HepG2 (cell line): Measurements from ENCODE around the gene GAS2. TPM values are rescaled to one million over a fixed set of nuclear protein-coding genes. Genes with fewer than 3 reads are reported as not detected.

ENCODE experiments used
- CBX1 ChIP-seq: IDR thresholded peaks from one replicate; pipeline ENCODE4 v1.6.1; 2016; ENCODE audit warnings: antibody characterized with exemption, low read depth
- CENPX ChIP-seq: sonication (generic); formaldehyde crosslinking; IDR thresholded peaks from 2 replicates; pipeline ENCODE4 v1.9.0; 2021; ENCODE audit warnings: mild to moderate bottlenecking, missing genetic modification reagents, moderate library complexity
- EP300 ChIP-seq, 3 experiments: sonication (generic) in 1 of 3; formaldehyde crosslinking in 1 of 3; IDR thresholded peaks; 2 replicates each; pipeline versions ENCODE4 v1.5.1 to v1.6.1; 2011 to 2020; ENCODE audit warnings: low read depth in 2 of 3, low read length in 2 of 3, borderline replicate concordance in 1 of 3, improper control_type of control experiment in 1 of 3, mild to moderate bottlenecking in 1 of 3, missing genetic modification reagents in 1 of 3, moderate library complexity in 1 of 3
- FOXK2 ChIP-seq: fragments of 450-650 bp; IDR thresholded peaks from 2 replicates; pipeline ENCODE4 v1.6.1; 2016
- GLI4 ChIP-seq: sonication (generic); formaldehyde crosslinking; IDR thresholded peaks from 2 replicates; pipeline ENCODE4 v1.5.1; 2020; ENCODE audit warnings: missing genetic modification reagents, mild to moderate bottlenecking, moderate library complexity, borderline replicate concordance
- HMG20B ChIP-seq: conservative IDR thresholded peaks from 2 replicates; pipeline ENCODE4 v1.6.1; 2016; ENCODE audit warnings: missing genetic modification reagents, missing compliant biosample characterization
- KLF16 ChIP-seq, 2 experiments: sonication (generic) in 1 of 2; formaldehyde crosslinking in 1 of 2; IDR thresholded peaks; 2 replicates each; pipeline versions ENCODE4 v1.6.1 to v1.8.0; 2016 to 2023; ENCODE audit warnings: missing genetic modification reagents in 2 of 2, missing compliant biosample characterization in 1 of 2
- MAZ ChIP-seq, 2 experiments: sonication (generic) in 1 of 2; formaldehyde crosslinking in 1 of 2; IDR thresholded peaks; 2 replicates each; pipeline versions ENCODE4 v1.5.0 to v1.6.1; 2012 to 2020; ENCODE audit warnings: low read depth in 2 of 2, mild to moderate bottlenecking in 2 of 2, borderline replicate concordance in 1 of 2, improper control_type of control experiment in 1 of 2, low read length in 1 of 2, missing genetic modification reagents in 1 of 2, moderate library complexity in 1 of 2
- NFYB ChIP-seq: sonication (generic); formaldehyde crosslinking; IDR thresholded peaks from 2 replicates; pipeline ENCODE4 v1.4.0; 2020; ENCODE audit warnings: missing genetic modification reagents
- PAXIP1 ChIP-seq: sonication (generic); formaldehyde crosslinking; conservative IDR thresholded peaks from 2 replicates; pipeline ENCODE4 v1.4.0; 2020; ENCODE audit warnings: mild to moderate bottlenecking, missing genetic modification reagents, moderate library complexity
- PITX1 ChIP-seq: sonication (generic); formaldehyde crosslinking; IDR thresholded peaks from 2 replicates; pipeline ENCODE4 v1.5.1; 2020; ENCODE audit warnings: mild to moderate bottlenecking, missing genetic modification reagents
- SKIL ChIP-seq: sonication (generic); formaldehyde crosslinking; IDR thresholded peaks from 2 replicates; pipeline ENCODE4 v1.8.0; 2022; ENCODE audit warnings: missing genetic modification reagents, mild to moderate bottlenecking, moderate library complexity, borderline replicate concordance
- SMYD3 ChIP-seq: sonication (generic); formaldehyde crosslinking; IDR thresholded peaks from 2 replicates; pipeline ENCODE4 v1.8.1; 2023; ENCODE audit warnings: mild to moderate bottlenecking, missing genetic modification reagents
- ZBTB34 ChIP-seq: sonication (generic); formaldehyde crosslinking; IDR thresholded peaks from 2 replicates; pipeline ENCODE4 v1.8.0; 2022; ENCODE audit warnings: mild to moderate bottlenecking, missing genetic modification reagents
- ZBTB46 ChIP-seq: sonication (generic); formaldehyde crosslinking; IDR thresholded peaks from 2 replicates; pipeline ENCODE4 v1.4.0; 2020; ENCODE audit warnings: mild to moderate bottlenecking, missing genetic modification reagents, borderline replicate concordance
- ZNF12 ChIP-seq: sonication (generic); formaldehyde crosslinking; IDR thresholded peaks from 2 replicates; pipeline ENCODE4 v1.5.0; 2020; ENCODE audit warnings: missing genetic modification reagents
- ZNF576 ChIP-seq: sonication (generic); formaldehyde crosslinking; IDR thresholded peaks from 2 replicates; pipeline ENCODE4 v1.4.0; 2020; ENCODE audit warnings: mild to moderate bottlenecking, missing genetic modification reagents
- ZNF724P ChIP-seq: sonication (generic); formaldehyde crosslinking; IDR thresholded peaks from 2 replicates; pipeline ENCODE4 v1.8.0; 2022; ENCODE audit warnings: missing genetic modification reagents, borderline replicate concordance
- polyA plus RNA-seq, 8 experiments: library from polyadenylated mRNA; depleted of rRNA in 3 of 8; stranded (reverse) in 7 of 8; unstranded in 1 of 8; fragments of >200 nt; fragmentation: Illumina TruSeq in 4 of 8; extraction: Trizol in 4 of 8; gene quantifications; 2 replicates each; pipeline versions ENCODE4 v1.2.1 to v1.2.3, GENCODE V29; 2011 to 2016; ENCODE audit warnings: low read depth in 4 of 8, missing spikeins in 1 of 8, mixed read lengths in 1 of 8; ENCODE audit not compliant: insufficient read depth in 1 of 8
- total RNA-seq, 5 experiments: library from RNA; depleted of rRNA; stranded (reverse); fragments of >200 nt; fragmentation: Illumina TruSeq; extraction: Trizol; gene quantifications; 2 replicates each; pipeline ENCODE4 v1.2.3, GENCODE V29; 2016; ENCODE audit warnings: low read depth in 1 of 5

The GAS2 gene
- total and polyA plus RNA-seq, 2 of the 13 experiments (the other 11 are each of a cell fraction or from before 2014, with no cell fraction given): 26.0 to 85.1 TPM

GRCh38 chr11:22829231-22830081, 163.0 kb downstream of the GAS2 start, which contains the start of gene SVIP (continued):
- TF ChIP-seq KLF16 (CRISPR knock-in tag; IDR thresholded peaks at IDR 0.05) (no peak), PAXIP1 (no peak), NFYB (CRISPR knock-in tag) (no peak), ZNF576 (CRISPR knock-in tag) (no peak), EP300 (IDR thresholded peaks at IDR 0.05; ENCODE audit: low read depth in 2 of 2, low read length in 2 of 2) (peak in 1 of 2 experiments; percentile 38; a peak in 1 of 4 replicates), EP300 (CRISPR knock-in tag; IDR thresholded peaks at IDR 0.05; ENCODE audit: borderline replicate concordance) (no peak), HMG20B (CRISPR knock-in tag) (no peak), MAZ (IDR thresholded peaks at IDR 0.05; ENCODE audit: borderline replicate concordance, low read depth, low read length) (peak; percentile 97), MAZ (CRISPR knock-in tag; IDR thresholded peaks at IDR 0.05; ENCODE audit: low read depth) (peak; percentile 80; the same call in 1 of the 2 replicates), PITX1 (CRISPR knock-in tag) (no peak), CENPX (CRISPR knock-in tag) (no peak), ZNF12 (CRISPR knock-in tag) (no peak), SMYD3 (no peak), CBX1 (peak; percentile 15), GLI4 (CRISPR knock-in tag) (no peak), ZBTB46 (no peak), ZBTB34 (no peak), FOXK2 (no peak), ZNF724P (CRISPR knock-in tag) (peak; percentile 60; the same call in 1 of the 2 replicates), SKIL (CRISPR knock-in tag) (no peak)
